DND-41 (cell line): ENCODE measurements around the gene MKNK2.

Source experiments
- ATAC-seq: fragments of 200-7000 bp; cut with Tn5 transposase; 3 replicates; pipeline ENCODE4 v1.9.1; 2021; ENCODE audit warnings: low read depth; ENCODE audit not compliant: insufficient read depth
- DNase-seq: peaks from one replicate; pipeline ENCODE4 v3.0.0-alpha.2; 2020
- H2AFZ ChIP-seq: 2 replicates; pipeline ENCODE4 v1.6.0; 2012; ENCODE audit warnings: low read depth, low read length
- H3K27ac ChIP-seq: 2 replicates; pipeline ENCODE4 v1.5.1; 2012; ENCODE audit warnings: low read length, inconsistent platforms
- H3K27me3 ChIP-seq: fragments of 200-600 bp; sonication (generic); 2 replicates; pipeline ENCODE4 v1.6.0; 2012; ENCODE audit warnings: low read length, mild to moderate bottlenecking, inconsistent platforms; ENCODE audit not compliant: insufficient read depth, poor library complexity
- H3K36me3 ChIP-seq: 2 replicates; pipeline ENCODE4 v1.5.1; 2012; ENCODE audit warnings: low read length, inconsistent platforms; ENCODE audit not compliant: insufficient read depth
- H3K4me1 ChIP-seq: 2 replicates; pipeline ENCODE4 v1.5.1; 2012; ENCODE audit warnings: mild to moderate bottlenecking, low read length; ENCODE audit not compliant: insufficient read depth
- H3K4me2 ChIP-seq: 2 replicates; pipeline ENCODE4 v1.6.0; 2012; ENCODE audit warnings: mild to moderate bottlenecking, moderate library complexity, low read length, inconsistent platforms; ENCODE audit not compliant: insufficient read depth
- H3K4me3 ChIP-seq, 2 experiments: fragments of 200-600 bp in 1 of 2; shearing (Covaris generic) in 1 of 2; 2 replicates each; pipeline ENCODE4 v1.5.1; 2012 to 2016; ENCODE audit warnings: inconsistent platforms in 2 of 2, low read length in 2 of 2, mild to moderate bottlenecking in 2 of 2, low read depth in 1 of 2, moderate library complexity in 1 of 2
- H3K79me2 ChIP-seq: 2 replicates; pipeline ENCODE4 v1.6.0; 2012; ENCODE audit warnings: low read length, inconsistent platforms; ENCODE audit not compliant: insufficient read depth
- H3K9ac ChIP-seq: 2 replicates; pipeline ENCODE4 v1.6.0; 2012; ENCODE audit warnings: low read depth, mild to moderate bottlenecking, inconsistent platforms, low read length, moderate library complexity
- H3K9me3 ChIP-seq: 2 replicates; pipeline ENCODE4 v1.5.1; 2012; ENCODE audit warnings: low read length, moderate library complexity, mild to moderate bottlenecking, inconsistent platforms; ENCODE audit not compliant: insufficient read depth, severe bottlenecking
- H4K20me1 ChIP-seq: 2 replicates; pipeline ENCODE4 v1.6.0; 2012; ENCODE audit warnings: low read length; ENCODE audit not compliant: insufficient read depth
- EZH2 ChIP-seq: IDR thresholded peaks from 3 replicates; pipeline ENCODE4 v1.6.1; 2012; ENCODE audit warnings: borderline replicate concordance, low read depth, mild to moderate bottlenecking, moderate library complexity, low read length, inconsistent platforms; ENCODE audit not compliant: severe bottlenecking
- TF ChIP-seq, protein P1 (sequence below): IDR thresholded peaks from 2 replicates; pipeline ENCODE4 v1.5.1; 2012; ENCODE audit warnings: borderline replicate concordance, low read length, moderate library complexity, mild to moderate bottlenecking; ENCODE audit not compliant: poor library complexity, severe bottlenecking; ENCODE audit errors: extremely low read depth

Gene MKNK2

GRCh38 chr19:2015608-2015950 lies 35.5 kb downstream of the MKNK2 start, which contains the start of gene BTBD2:
Gene BTBD2 (minus strand): TSS chr19:2015714. CDS start chr19:2015703, 11 bp downstream.
- peak within 1 kb of the TSS; percentile 71 for H2AFZ ChIP-seq
- H3K9ac ChIP-seq = peak within 1 kb of the TSS; percentile 70

DNA sequence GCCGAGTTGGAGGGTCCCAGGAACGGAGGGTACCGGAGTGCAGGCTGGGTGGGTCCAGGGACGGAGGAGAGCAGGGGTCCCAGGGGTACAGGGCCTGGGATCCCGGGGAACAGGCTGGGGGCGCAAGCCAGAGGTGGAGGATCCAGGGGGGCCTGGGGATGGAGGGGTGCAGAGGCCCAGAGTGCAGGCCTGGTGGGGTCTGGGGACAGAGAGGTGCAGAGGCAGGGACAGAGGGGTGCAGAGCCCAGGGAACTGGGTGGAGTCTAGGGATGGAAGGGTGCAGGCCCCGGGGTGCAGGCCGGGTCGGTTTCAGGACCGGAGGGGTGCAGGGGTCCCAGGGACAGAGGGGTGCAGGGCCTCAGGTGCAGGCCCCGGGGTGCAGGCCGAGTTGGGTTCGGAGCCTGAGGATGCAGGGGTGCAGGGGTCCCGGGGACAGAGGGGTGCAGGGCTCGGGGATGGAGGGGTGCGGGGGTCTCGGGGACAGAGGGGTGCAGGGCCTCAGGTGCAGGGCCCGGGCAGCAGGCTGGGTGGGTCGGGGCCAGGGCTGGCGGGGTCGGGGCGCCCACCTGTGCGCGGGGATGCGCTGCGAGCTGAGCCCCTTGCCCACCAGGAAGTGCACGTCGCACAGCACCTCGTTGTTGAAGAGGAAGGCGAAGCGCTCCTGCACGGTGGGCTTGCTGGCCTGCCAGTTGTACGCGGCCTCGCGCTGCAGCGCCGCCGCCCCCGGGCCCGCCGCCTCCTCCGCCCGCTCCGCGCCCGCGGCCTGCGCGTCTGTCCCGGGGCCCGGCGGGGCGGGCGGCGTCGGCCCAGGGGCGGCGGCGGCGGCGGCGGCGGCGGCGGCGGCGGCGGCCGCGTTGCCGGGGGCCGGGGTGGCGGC lies 36.1 kb downstream of the MKNK2 start:
- H3K27me3 ChIP-seq = no peaks in the 10 kb centered on the region
- no peaks in the 10 kb centered on the region for H3K9me3 ChIP-seq
- H3K36me3 ChIP-seq = peaks cover 27% of the 10 kb centered on the region
- peak overlapping the region; percentile 65 to 79; a peak in 3 of 4 replicates for H3K4me3 ChIP-seq
- H3K4me1 ChIP-seq = peaks cover 51% of the 10 kb centered on the region
- H2AFZ ChIP-seq = peak overlapping the region; percentile 71; the same call in 1 of the 2 replicates
- TF ChIP-seq, protein P1, sequence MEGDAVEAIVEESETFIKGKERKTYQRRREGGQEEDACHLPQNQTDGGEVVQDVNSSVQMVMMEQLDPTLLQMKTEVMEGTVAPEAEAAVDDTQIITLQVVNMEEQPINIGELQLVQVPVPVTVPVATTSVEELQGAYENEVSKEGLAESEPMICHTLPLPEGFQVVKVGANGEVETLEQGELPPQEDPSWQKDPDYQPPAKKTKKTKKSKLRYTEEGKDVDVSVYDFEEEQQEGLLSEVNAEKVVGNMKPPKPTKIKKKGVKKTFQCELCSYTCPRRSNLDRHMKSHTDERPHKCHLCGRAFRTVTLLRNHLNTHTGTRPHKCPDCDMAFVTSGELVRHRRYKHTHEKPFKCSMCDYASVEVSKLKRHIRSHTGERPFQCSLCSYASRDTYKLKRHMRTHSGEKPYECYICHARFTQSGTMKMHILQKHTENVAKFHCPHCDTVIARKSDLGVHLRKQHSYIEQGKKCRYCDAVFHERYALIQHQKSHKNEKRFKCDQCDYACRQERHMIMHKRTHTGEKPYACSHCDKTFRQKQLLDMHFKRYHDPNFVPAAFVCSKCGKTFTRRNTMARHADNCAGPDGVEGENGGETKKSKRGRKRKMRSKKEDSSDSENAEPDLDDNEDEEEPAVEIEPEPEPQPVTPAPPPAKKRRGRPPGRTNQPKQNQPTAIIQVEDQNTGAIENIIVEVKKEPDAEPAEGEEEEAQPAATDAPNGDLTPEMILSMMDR = no peak
- no peak for TF ChIP-seq EZH2
- H3K4me2 ChIP-seq = peak overlapping the region; percentile 98
- peak; percentile 45 for ATAC-seq
- peaks cover 60% of the 10 kb centered on the region for H3K79me2 ChIP-seq
- H3K27ac ChIP-seq = peak overlapping the region; percentile 80
- peak; percentile 51 for DNase-seq
- peaks cover 34% of the 10 kb centered on the region for H4K20me1 ChIP-seq
- peak overlapping the region; percentile 70 for H3K9ac ChIP-seq

More at GRCh38 chr19:2015608-2015950, 35.5 kb downstream of the MKNK2 start, which contains the start of gene BTBD2:
- peak within 1 kb of the TSS; percentile 98 for H3K4me2 ChIP-seq
- H4K20me1 ChIP-seq = peaks cover 29% of the 10 kb centered on the region
- DNase-seq = peak; percentile 72
- peaks cover 23% of the 10 kb centered on the region for H3K36me3 ChIP-seq
- peaks cover 50% of the 10 kb centered on the region for H3K4me1 ChIP-seq
- H3K79me2 ChIP-seq = peaks cover 53% of the 10 kb centered on the region
- no peak for ATAC-seq
- H3K27ac ChIP-seq = peak within 1 kb of the TSS; percentile 81
- TF ChIP-seq, protein P1 = no peak
- no peak for TF ChIP-seq EZH2
- H3K27me3 ChIP-seq = no peaks in the 10 kb centered on the region
- peak within 1 kb of the TSS; percentile 79 to 82; a peak in 3 of 4 replicates for H3K4me3 ChIP-seq
- H3K9me3 ChIP-seq = no peaks in the 10 kb centered on the region

GRCh38 chr19:2014131-2014571 lies 36.9 kb downstream of the MKNK2 start:
- peak overlapping the region; percentile 98 for H3K4me2 ChIP-seq
- peaks cover 43% of the 10 kb centered on the region for H3K4me1 ChIP-seq
- H3K9me3 ChIP-seq = no peaks in the 10 kb centered on the region
- H3K9ac ChIP-seq = peak overlapping the region; percentile 70; the same call in 1 of the 2 replicates
- H3K27ac ChIP-seq = 0 out of 2 replicates have a peak overlapping the region, but pooled peaks have one; percentile 41
- peaks cover 39% of the 10 kb centered on the region for H4K20me1 ChIP-seq
- H3K36me3 ChIP-seq = peaks cover 27% of the 10 kb centered on the region
- H3K4me3 ChIP-seq = peak overlapping the region; percentile 65 to 79; a peak in 3 of 4 replicates
- ATAC-seq = no peak; the same call in 2 of the 3 replicates
- H3K27me3 ChIP-seq = no peaks in the 10 kb centered on the region
- DNase-seq = no peak
- peaks cover 67% of the 10 kb centered on the region for H3K79me2 ChIP-seq
- TF ChIP-seq, protein P1 = no peak
- TF ChIP-seq EZH2 = no peak
- H2AFZ ChIP-seq = no peak overlapping the region
